ENCODE measurements around the gene C16orf89. TPM values are rescaled to one million over a fixed set of nuclear protein-coding genes. Genes with fewer than 3 reads are reported as not detected.

The C16orf89 gene
- total RNA-seq, 1 experiment from 2014 or later: 0.49 TPM

- DNase-seq (ENCODE audit: low read depth, low spot score) (no peak), ATAC-seq (no peak)
- ChIA-PET CTCF (no interaction called here), RAD21 (ENCODE audit: low non-redundant PET in 1 of 2, low total read pairs in 2 of 2, uncharacterized antibody in 2 of 2, unreplicated experiment in 2 of 2) (no interaction called here), POLR2A (no interaction called here)
- no peaks in the 10 kb centered on the region for H3K36me3 ChIP-seq (ENCODE audit: control insufficient read depth in 1 of 2, insufficient read depth in 2 of 2, low read length in 2 of 2)
- no TSS peak for BruUV-seq (replicated peaks)
- H3K79me2 ChIP-seq (ENCODE audit: insufficient read depth, low read length): no peaks in the 10 kb centered on the region
- no peaks in the 10 kb centered on the region for H3K9me2 ChIP-seq (ENCODE audit: insufficient read depth)
- no peak overlapping the region for H3K4me3 ChIP-seq (replicated peaks in 1 of 2; ENCODE audit: low read depth in 1 of 2, low read length in 2 of 2)
- H3K4me2 ChIP-seq (ENCODE audit: low read length): no peak overlapping the region
- intact Hi-C loops (cut with micrococcal nuclease): no loop called here
- peaks cover 4% of the 10 kb centered on the region; the same call in 1 of the 2 replicates for H3K27me3 ChIP-seq (ENCODE audit: insufficient read depth, low read length)
- TF ChIP-seq YY1 (IDR thresholded peaks at IDR 0.05; ENCODE audit: extremely low read depth, insufficient replicate concordance, low read depth, low read length): no peak
- no peak overlapping the region for H3K27ac ChIP-seq (ENCODE audit: low read depth, low read length)
- no peaks in the 10 kb centered on the region for H4K20me1 ChIP-seq (ENCODE audit: insufficient read depth)
- no peak overlapping the region for H2AFZ ChIP-seq (ENCODE audit: low read depth, low read length, poor library complexity, severe bottlenecking)
- no peak overlapping the region for H3K9ac ChIP-seq (ENCODE audit: low read length)
- peaks cover 0 to 5% of the 10 kb centered on the region in 2 experiments; a peak in 1 of 4 replicates for H3K4me1 ChIP-seq (ENCODE audit: control insufficient read depth in 1 of 2, insufficient read depth in 2 of 2, low read length in 2 of 2)
- no peaks in the 10 kb centered on the region for H3K9me3 ChIP-seq (ENCODE audit: control insufficient read depth in 1 of 2, insufficient read depth in 1 of 2, low read depth in 1 of 2, low read length in 2 of 2)
These were observed 10.6 kb downstream of the C16orf89 start for GRCh38 chr16:5054876-5055865.

DNA sequence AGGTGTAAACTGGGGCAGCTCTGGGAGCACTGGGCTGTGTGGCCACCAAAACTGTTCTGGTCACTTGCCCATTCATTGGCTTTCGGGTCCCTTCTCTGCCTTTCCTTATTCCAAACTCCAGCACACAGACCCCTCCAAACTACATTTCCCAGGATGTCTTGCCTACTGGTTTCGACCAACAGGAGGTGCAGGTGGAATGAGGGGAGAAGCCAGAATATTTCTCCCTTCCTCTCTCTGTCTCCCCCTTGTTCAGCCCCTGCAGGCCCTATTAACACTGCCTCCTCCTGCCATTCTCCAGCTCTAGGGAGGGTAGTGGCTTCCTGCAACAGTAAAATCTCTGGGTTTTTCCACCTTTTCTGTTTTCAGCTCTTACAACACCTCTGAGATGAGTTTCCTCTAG lies 18.8 kb downstream of the C16orf89 start:
- no peak for DNase-seq (ENCODE audit: low read depth, low spot score)
- ChIA-PET RAD21 (ENCODE audit: low non-redundant PET in 1 of 2, low total read pairs in 2 of 2, uncharacterized antibody in 2 of 2, unreplicated experiment in 2 of 2) (no interaction called here), POLR2A (no interaction called here), CTCF (no interaction called here)
- peaks cover 5 to 14% of the 10 kb centered on the region in 2 experiments; a peak in 3 of 4 replicates for H3K4me1 ChIP-seq (ENCODE audit: control insufficient read depth in 1 of 2, insufficient read depth in 2 of 2, low read length in 2 of 2)
- no peak overlapping the region for H3K4me3 ChIP-seq (replicated peaks in 1 of 2; ENCODE audit: low read depth in 1 of 2, low read length in 2 of 2)
- no peaks in the 10 kb centered on the region for H4K20me1 ChIP-seq (ENCODE audit: insufficient read depth)
- H3K27me3 ChIP-seq (ENCODE audit: insufficient read depth, low read length): peaks cover 4% of the 10 kb centered on the region; the same call in 1 of the 2 replicates
- H3K27ac ChIP-seq (ENCODE audit: low read depth, low read length): no peak overlapping the region
- no peak overlapping the region for H3K4me2 ChIP-seq (ENCODE audit: low read length)
- H3K79me2 ChIP-seq (ENCODE audit: insufficient read depth, low read length): no peaks in the 10 kb centered on the region
- H3K9me2 ChIP-seq (ENCODE audit: insufficient read depth): no peaks in the 10 kb centered on the region
- no peaks in the 10 kb centered on the region for H3K9me3 ChIP-seq (ENCODE audit: control insufficient read depth in 1 of 2, insufficient read depth in 1 of 2, low read depth in 1 of 2, low read length in 2 of 2)
- no peak overlapping the region for H3K9ac ChIP-seq (ENCODE audit: low read length)
- no peak overlapping the region for H2AFZ ChIP-seq (ENCODE audit: low read depth, low read length, poor library complexity, severe bottlenecking)
- H3K36me3 ChIP-seq (ENCODE audit: control insufficient read depth in 1 of 2, insufficient read depth in 2 of 2, low read length in 2 of 2): no peaks in the 10 kb centered on the region
- intact Hi-C loops (cut with micrococcal nuclease): no loop called here
- ATAC-seq: no peak
- BruUV-seq (replicated peaks): no TSS peak
- TF ChIP-seq YY1 (IDR thresholded peaks at IDR 0.05; ENCODE audit: extremely low read depth, insufficient replicate concordance, low read depth, low read length): no peak
- TF ChIP-seq CEBPB (IDR thresholded peaks at IDR 0.05; ENCODE audit: low read depth): no peak
- TF ChIP-seq TCF7L2 (IDR thresholded peaks at IDR 0.05; ENCODE audit: borderline replicate concordance, extremely low read depth, insufficient read depth, insufficient read length): no peak
- TF ChIP-seq FOSL1 (IDR thresholded peaks at IDR 0.05; ENCODE audit: low read depth): no peak
- TF ChIP-seq EZH2phosphoT487 (IDR thresholded peaks at IDR 0.05; ENCODE audit: borderline replicate concordance): no peak
- no peak for TF ChIP-seq SP1 (IDR thresholded peaks at IDR 0.05; ENCODE audit: low read depth)
- no peak for TF ChIP-seq POLR2A (IDR thresholded peaks at IDR 0.05; ENCODE audit: borderline replicate concordance, extremely low read depth, insufficient read depth, insufficient read length)
- TF ChIP-seq ZFX (IDR thresholded peaks at IDR 0.05): no peak
- TF ChIP-seq REST (IDR thresholded peaks at IDR 0.05; ENCODE audit: low read depth): no peak
- no peak for TF ChIP-seq SRF (IDR thresholded peaks at IDR 0.05; ENCODE audit: low read depth)
- no peak for TF ChIP-seq SIN3A (IDR thresholded peaks at IDR 0.05; ENCODE audit: low read depth)
- TF ChIP-seq, protein P1, sequence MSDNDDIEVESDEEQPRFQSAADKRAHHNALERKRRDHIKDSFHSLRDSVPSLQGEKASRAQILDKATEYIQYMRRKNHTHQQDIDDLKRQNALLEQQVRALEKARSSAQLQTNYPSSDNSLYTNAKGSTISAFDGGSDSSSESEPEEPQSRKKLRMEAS (IDR thresholded peaks at IDR 0.05): no peak
- no peak for TF ChIP-seq POLR2AphosphoS5 (IDR thresholded peaks at IDR 0.05; ENCODE audit: low read depth, low read length)
- TF ChIP-seq ELF1 (IDR thresholded peaks at IDR 0.05; ENCODE audit: borderline replicate concordance, low read depth): no peak
- TF ChIP-seq CBX3 (IDR thresholded peaks at IDR 0.05; ENCODE audit: low read depth): no peak
